NCI-H345 treated with DMSO at 0.1 percent for 48 hours (cell line): ENCODE data around the gene VAC14.

Experiments
- DNase-seq: peaks from one replicate; lab custom pipeline; 2025; ENCODE audit not compliant: unreplicated experiment; lab: John Stamatoyannopoulos, UW

Gene VAC14

DNA sequence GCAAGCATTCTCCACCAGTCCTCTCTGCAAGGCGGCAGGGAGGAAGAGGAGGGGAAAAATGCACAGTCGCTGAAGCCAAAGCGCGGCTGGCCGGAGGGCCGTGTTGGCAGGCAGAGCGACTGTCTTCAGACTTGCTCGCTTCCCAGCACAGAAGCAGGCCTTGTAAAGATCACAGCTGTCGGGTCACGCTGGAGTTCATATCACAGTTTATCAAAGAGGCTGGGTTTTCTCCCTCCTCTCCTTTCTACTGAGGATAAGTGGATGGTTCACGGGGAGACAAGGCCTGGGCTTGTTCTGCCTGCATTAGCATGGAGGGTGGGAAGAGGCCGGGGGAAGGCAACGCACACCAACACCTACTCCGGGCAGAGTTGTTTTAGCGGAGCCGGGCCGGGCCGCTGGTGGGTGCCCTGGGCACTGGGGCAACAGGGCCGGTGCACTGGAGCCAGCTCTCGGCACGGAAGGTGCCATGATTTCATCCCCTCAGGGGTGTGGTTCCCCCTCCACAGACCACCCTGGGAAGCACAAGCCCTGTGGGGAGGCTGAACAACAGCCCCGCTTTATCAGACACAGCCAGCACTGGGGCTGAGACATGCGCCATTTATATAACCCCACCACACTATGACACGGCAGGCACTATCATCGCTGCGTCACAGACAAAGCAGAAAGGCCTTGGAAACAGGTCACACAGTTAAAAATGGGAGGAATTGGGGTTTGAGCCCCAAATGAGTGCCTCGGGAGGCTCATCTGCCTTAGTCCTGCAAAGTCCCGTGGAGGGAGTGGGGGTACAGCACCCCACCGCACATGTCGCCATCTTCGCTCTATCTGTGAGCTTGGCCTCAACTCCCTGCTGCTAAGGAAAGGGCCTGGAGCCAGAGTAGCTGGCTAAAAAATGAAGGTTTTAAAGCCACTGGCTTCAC lies 74.8 kb downstream of the VAC14 start:
- no peak for DNase-seq

DNA sequence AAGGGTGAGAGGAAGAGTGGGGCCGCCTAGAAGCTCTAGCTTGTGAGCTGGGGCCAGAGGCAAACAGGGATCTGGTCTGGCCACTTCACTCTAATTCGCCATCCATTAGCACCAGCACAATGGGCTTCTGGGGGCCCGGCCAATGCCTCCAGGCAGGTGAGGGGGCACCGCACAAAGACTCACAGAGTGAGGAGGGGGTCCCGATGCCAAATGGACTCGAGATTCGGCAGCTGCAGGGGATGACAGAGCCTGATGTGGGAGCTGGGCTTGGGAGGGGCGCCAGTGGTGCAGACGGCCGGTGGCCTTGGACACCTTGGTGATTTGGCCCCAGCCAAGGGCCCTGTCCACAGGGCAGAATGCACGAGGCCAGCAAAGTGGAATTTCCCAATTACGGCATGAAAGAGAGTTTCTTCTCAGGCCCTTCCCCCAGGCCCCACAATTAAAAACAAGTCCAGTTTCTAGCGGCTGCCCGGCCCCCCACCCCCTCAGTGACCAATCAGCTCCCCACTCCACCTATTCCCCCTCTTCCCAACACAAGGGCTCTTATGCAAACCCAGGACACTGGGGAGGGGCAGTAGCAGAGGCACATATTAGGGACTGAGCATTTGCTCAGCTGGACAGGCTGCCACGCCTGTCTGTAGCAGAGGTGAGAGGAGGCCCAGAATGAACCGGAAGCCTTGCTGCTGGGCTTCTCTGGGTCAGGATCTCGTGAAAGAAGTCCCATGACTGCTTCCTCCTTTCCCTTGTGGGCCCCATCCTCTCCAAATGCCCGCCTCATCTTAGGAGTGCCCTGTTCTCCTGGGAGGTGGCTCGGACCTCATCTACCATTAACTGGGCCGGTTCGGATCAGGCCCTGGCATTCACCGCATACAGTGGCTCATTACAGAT lies 75.7 kb downstream of the VAC14 start:
- DNase-seq: no peak

DNA sequence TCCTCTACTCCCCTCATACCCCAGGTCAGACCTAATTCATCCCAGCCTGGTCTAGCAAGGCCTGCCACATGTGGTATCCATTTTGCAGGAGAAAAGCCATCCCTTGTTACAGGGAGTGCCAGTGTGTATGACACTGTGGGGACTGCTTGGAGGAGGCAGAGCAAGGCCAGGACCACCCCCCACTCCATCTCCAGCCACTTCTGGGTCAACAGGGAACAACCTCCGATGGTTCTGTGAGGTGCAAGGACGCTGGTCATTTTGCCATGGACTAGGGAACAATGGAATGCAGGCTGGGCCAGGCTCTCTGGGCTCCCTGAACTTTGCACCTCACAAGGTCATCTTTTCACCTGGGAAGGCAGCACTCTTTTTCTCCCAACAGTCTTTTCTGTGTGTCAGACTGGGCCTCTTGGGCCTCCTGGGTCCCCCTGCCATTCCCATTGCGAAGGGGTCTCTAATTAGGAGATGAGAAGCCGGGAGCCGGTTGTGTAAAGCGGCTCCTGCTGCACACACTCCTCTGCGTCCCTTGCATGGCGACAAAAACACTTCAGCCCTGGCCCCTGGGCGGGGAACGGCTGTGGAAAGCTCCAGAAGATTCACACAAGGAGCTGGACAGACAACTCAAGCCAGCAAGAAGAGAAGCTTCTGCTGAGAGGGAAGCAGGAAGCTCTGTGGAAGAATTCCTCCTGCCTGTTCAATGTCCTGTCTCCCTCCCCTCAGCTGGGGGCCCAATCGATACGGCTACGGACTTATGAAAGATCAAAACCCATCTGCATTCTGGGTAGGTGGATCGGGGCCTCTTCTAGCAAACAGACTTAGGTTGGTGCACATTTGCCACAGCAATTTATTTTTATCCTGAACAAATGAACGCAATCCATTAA lies 76.6 kb downstream of the VAC14 start:
- no peak for DNase-seq

GRCh38 chr16:70723740-70724145 lies 77.2 kb downstream of the VAC14 start:
- DNase-seq: no peak

- no peak for DNase-seq
Observed at GRCh38 chr16:70721202-70721963, 79.6 kb downstream of the VAC14 start.

DNA sequence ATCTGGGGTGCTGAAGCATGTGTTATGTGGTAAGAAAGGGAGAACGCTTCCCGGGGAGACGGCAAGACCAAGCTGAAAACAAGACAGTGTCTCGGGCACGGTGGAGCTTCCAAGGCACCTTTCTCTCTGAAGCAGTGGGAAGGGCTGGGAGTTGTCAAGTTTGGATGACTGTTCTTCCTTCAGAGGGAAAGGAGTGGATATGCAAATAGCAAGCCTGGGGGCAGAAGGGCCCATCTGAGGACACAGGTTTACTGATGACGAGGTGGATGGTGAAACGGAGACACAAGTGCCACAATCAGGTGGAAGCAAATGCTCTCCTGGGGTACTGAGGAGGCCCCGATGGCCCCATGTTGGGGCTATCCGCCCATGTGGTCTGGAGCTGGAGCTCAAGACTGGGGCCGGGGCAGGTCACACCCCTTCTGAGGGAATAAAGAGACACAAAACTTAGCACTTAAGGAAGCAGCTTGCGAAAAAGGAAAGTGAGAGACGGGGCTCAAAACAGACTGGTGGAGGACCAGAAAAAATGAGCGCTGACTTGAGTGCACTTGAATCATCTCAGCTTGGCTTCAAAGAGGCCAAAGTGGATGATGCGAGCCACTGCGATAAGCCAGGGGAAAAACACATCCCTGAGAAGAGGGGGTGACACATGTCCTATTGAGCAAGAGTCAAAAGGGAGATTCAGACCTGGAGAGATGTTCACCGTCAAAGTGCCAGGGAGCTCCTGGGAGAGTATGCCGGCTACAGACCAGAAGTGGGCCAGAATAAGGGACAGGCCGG lies 80.3 kb downstream of the VAC14 start:
- no peak for DNase-seq

- no peak for DNase-seq
Observed at GRCh38 chr16:70717065-70717464, 83.9 kb downstream of the VAC14 start.

- no peak for DNase-seq
Observed at GRCh38 chr16:70715860-70716357, 85.0 kb downstream of the VAC14 start.

GRCh38 chr16:70715055-70715858 lies 85.7 kb downstream of the VAC14 start:
- no peak for DNase-seq

- DNase-seq: no peak
Observed at GRCh38 chr16:70714581-70715054, 86.3 kb downstream of the VAC14 start.

DNA sequence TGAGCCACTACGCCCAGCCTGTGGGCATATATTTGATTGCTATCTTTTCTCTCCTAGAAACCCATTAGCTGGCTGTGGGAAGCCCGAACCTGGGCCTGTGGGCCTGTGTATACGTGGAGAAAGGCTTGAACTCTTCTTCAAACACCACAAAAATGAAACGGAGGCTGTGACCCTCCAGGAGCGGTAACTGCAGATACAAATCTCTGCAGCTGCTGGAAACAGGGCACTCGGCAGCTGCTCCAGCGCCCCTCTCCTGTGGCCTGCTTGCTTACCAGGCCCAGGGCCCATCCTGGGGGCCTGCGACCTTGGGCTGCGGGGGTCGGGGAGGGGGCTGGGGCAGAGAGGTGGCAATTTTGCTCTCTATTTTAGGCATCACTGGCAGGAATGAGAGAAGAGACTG lies 87.1 kb downstream of the VAC14 start:
- DNase-seq: no peak

GRCh38 chr16:70713342-70713741 lies 87.6 kb downstream of the VAC14 start:
- no peak for DNase-seq

DNA sequence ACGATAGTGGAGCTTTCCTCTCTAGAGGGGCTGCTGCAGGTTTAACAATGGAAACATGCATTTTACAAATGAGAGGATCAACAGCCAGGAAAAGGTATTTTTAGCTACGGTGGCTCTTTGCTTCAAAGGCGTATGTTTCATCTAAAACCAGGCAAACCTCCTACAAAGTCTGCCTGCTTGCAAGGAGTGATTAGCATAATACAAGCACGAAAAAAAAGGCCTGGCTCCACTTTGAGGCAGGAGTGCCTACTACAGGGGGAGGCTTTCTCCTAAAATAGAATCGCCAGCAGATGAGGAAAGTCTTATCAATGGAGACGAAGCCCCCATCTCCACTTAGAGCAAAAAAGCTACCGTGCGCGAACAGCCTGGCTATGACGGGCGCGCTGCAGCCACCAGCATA lies 88.0 kb downstream of the VAC14 start:
- DNase-seq: no peak

GRCh38 chr16:70712359-70712758 lies 88.6 kb downstream of the VAC14 start:
- no peak for DNase-seq

- no peak for DNase-seq
Observed at GRCh38 chr16:70711211-70712031, 89.5 kb downstream of the VAC14 start.

GRCh38 chr16:70710422-70711210 lies 90.3 kb downstream of the VAC14 start:
- no peak for DNase-seq

DNA sequence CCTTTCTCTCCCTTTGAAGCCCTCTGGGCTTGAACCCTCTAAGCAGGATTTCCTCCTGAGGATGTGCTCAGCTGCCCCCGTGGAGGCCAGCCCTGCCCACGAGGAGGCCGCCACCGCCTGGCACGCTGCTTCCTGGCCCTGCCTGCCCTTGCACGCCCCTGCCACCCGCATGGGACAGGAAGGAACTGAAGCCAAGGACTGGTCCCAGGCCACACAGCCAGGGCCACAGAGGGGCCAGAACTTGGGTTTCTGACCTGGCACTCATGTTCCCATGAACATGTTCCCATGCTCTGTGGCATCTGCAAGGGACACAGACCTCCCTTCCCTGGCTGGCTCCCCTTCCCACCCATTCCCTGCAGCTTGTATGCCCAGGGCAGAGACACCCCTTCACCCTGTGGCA lies 91.0 kb downstream of the VAC14 start:
- DNase-seq: no peak
